ENCODE results near the gene ABCC3.

The ABCC3 gene

GRCh38 chr17:50602836-50603235 lies 31.8 kb upstream of the ABCC3 start:
- Histone ChIP-seq H3K9me3 (ENCODE audit: control insufficient read depth, insufficient read depth, low read length) (no peaks in the 10 kb centered on the region), H3K4me2 (ENCODE audit: low read length) (no peak overlapping the region), H4K20me1 (ENCODE audit: control insufficient read depth, insufficient read depth, low read depth, low read length) (no peaks in the 10 kb centered on the region), H3K79me2 (ENCODE audit: control insufficient read depth, low read length) (no peaks in the 10 kb centered on the region), H3F3A (ENCODE audit: control insufficient read depth, insufficient read depth) (no peaks in the 10 kb centered on the region), H3K27me3 (ENCODE audit: control insufficient read depth, low read length) (peaks cover 6% of the 10 kb centered on the region), H3K36me3 (ENCODE audit: control insufficient read depth, low read length) (no peaks in the 10 kb centered on the region), H3K27ac (ENCODE audit: low read depth, low read length) (no peak overlapping the region), H3K4me1 (ENCODE audit: control insufficient read depth, low read length) (peaks cover 9% of the 10 kb centered on the region), H3K9me2 (replicated peaks; ENCODE audit: control insufficient read depth, low read length) (no peaks in the 10 kb centered on the region), H3K4me3 (ENCODE audit: low read length) (no peak overlapping the region)
- no peak for TF ChIP-seq CTCF (IDR thresholded peaks at IDR 0.05; ENCODE audit: low read depth, low read length, poor library complexity, severe bottlenecking)

GRCh38 chr17:50603340-50603739 lies 31.3 kb upstream of the ABCC3 start:
- no peaks in the 10 kb centered on the region for H3K79me2 ChIP-seq (ENCODE audit: control insufficient read depth, low read length)
- peaks cover 6% of the 10 kb centered on the region for H3K4me1 ChIP-seq (ENCODE audit: control insufficient read depth, low read length)
- TF ChIP-seq CTCF (IDR thresholded peaks at IDR 0.05; ENCODE audit: low read depth, low read length, poor library complexity, severe bottlenecking), result peak; percentile 50
- no peak for TF ChIP-seq EZH2phosphoT487 (IDR thresholded peaks at IDR 0.05; ENCODE audit: borderline replicate concordance, low read length)
- no peaks in the 10 kb centered on the region for H3F3A ChIP-seq (ENCODE audit: control insufficient read depth, insufficient read depth)
- no peaks in the 10 kb centered on the region for H3K9me3 ChIP-seq (ENCODE audit: control insufficient read depth, insufficient read depth, low read length)
- peaks cover 9% of the 10 kb centered on the region for H3K27me3 ChIP-seq (ENCODE audit: control insufficient read depth, low read length)
- H4K20me1 ChIP-seq (ENCODE audit: control insufficient read depth, insufficient read depth, low read depth, low read length), result no peaks in the 10 kb centered on the region
- H3K27ac ChIP-seq (ENCODE audit: low read depth, low read length), result no peak overlapping the region
- H3K4me3 ChIP-seq (ENCODE audit: low read length), result no peak overlapping the region
- H3K4me2 ChIP-seq (ENCODE audit: low read length), result no peak overlapping the region
- no peaks in the 10 kb centered on the region for H3K36me3 ChIP-seq (ENCODE audit: control insufficient read depth, low read length)
- H3K9me2 ChIP-seq (replicated peaks; ENCODE audit: control insufficient read depth, low read length), result no peaks in the 10 kb centered on the region

GRCh38 chr17:50604513-50604912 lies 30.2 kb upstream of the ABCC3 start:
- no peak overlapping the region for H3K27ac ChIP-seq (ENCODE audit: low read depth, low read length)
- no peak overlapping the region for H3K4me3 ChIP-seq (ENCODE audit: low read length)

More at GRCh38 chr17:50604513-50604912, 30.2 kb upstream of the ABCC3 start:
- Histone ChIP-seq H3K79me2 (ENCODE audit: control insufficient read depth, low read length) (no peaks in the 10 kb centered on the region), H3K9me3 (ENCODE audit: control insufficient read depth, insufficient read depth, low read length) (no peaks in the 10 kb centered on the region), H3K9me2 (replicated peaks; ENCODE audit: control insufficient read depth, low read length) (no peaks in the 10 kb centered on the region), H4K20me1 (ENCODE audit: control insufficient read depth, insufficient read depth, low read depth, low read length) (no peaks in the 10 kb centered on the region), H3K4me1 (ENCODE audit: control insufficient read depth, low read length) (no peaks in the 10 kb centered on the region), H3K4me2 (ENCODE audit: low read length) (no peak overlapping the region), H3F3A (ENCODE audit: control insufficient read depth, insufficient read depth) (no peaks in the 10 kb centered on the region), H3K36me3 (ENCODE audit: control insufficient read depth, low read length) (no peaks in the 10 kb centered on the region), H3K27me3 (ENCODE audit: control insufficient read depth, low read length) (peaks cover 9% of the 10 kb centered on the region)
- no peak for TF ChIP-seq CTCF (IDR thresholded peaks at IDR 0.05; ENCODE audit: low read depth, low read length, poor library complexity, severe bottlenecking)
- TF ChIP-seq EZH2phosphoT487 (IDR thresholded peaks at IDR 0.05; ENCODE audit: borderline replicate concordance, low read length), result no peak

All from DOHH2 (cell line).